Smooth muscle cell (in vitro differentiated cells): ENCODE data around the gene ECHDC3. TPM values are rescaled to one million over a fixed set of nuclear protein-coding genes. Genes with fewer than 3 reads are reported as not detected.
"Not testable (repeated sequence)": the region's sequence is repeated elsewhere in the genome, so short reads cannot be mapped to it uniquely, and the experiment has no call there.

Experiments used
- DNase-seq: peaks from one replicate; lab custom pipeline; 2025; ENCODE audit not compliant: unreplicated experiment; lab: John Stamatoyannopoulos, UW
- H2AFZ ChIP-seq: fragments of 200-600 bp; sonication (generic); 2 replicates; pipeline ENCODE4 v1.6.0; 2016; ENCODE audit warnings: antibody characterized with exemption, low read depth, mild to moderate bottlenecking
- H3F3A ChIP-seq: fragments of 200-600 bp; sonication (generic); 2 replicates; pipeline ENCODE4 v1.6.0; 2017; ENCODE audit warnings: antibody characterized with exemption, low read depth
- H3K27ac ChIP-seq: fragments of 200-600 bp; sonication (generic); 2 replicates; pipeline ENCODE4 v1.5.1; 2016; ENCODE audit warnings: low read depth, mild to moderate bottlenecking
- H3K27me3 ChIP-seq: fragments of 200-600 bp; sonication (generic); 2 replicates; pipeline ENCODE4 v1.6.1; 2016; ENCODE audit warnings: low read depth, mild to moderate bottlenecking
- H3K36me3 ChIP-seq: fragments of 200-600 bp; sonication (generic); 2 replicates; pipeline ENCODE4 v1.5.1; 2016; ENCODE audit warnings: low read depth
- H3K4me1 ChIP-seq: fragments of 200-600 bp; sonication (generic); 2 replicates; pipeline ENCODE4 v1.5.1; 2016; ENCODE audit warnings: low read depth
- H3K4me2 ChIP-seq: fragments of 200-600 bp; sonication (generic); 2 replicates; pipeline ENCODE4 v1.6.0; 2016; ENCODE audit warnings: mild to moderate bottlenecking
- H3K4me3 ChIP-seq: fragments of 200-600 bp; sonication (generic); 2 replicates; pipeline ENCODE4 v1.5.1; 2016; ENCODE audit warnings: mild to moderate bottlenecking
- H3K79me2 ChIP-seq: fragments of 200-600 bp; sonication (generic); 2 replicates; pipeline ENCODE4 v1.6.0; 2016; ENCODE audit warnings: low read depth, mild to moderate bottlenecking
- H3K9ac ChIP-seq: fragments of 200-600 bp; sonication (generic); 2 replicates; pipeline ENCODE4 v1.6.0; 2016; ENCODE audit warnings: low read depth
- H3K9me3 ChIP-seq: fragments of 200-600 bp; sonication (generic); replicated peaks from 2 replicates; pipeline ENCODE4 v1.5.1; 2016; ENCODE audit warnings: low read depth
- H4K20me1 ChIP-seq: fragments of 200-600 bp; sonication (generic); 2 replicates; pipeline ENCODE4 v1.6.0; 2016; ENCODE audit warnings: low read depth
- CTCF ChIP-seq: fragments of 200-600 bp; sonication (generic); IDR thresholded peaks from 2 replicates; pipeline ENCODE4 v1.5.1; 2017; ENCODE audit warnings: borderline replicate concordance, mild to moderate bottlenecking, antibody characterized with exemption; ENCODE audit not compliant: insufficient read depth, poor library complexity, severe bottlenecking
- WGBS: methylation state at CpG from one replicate; pipeline ENCODE4 v1.1.7; 2016; ENCODE audit warnings: low lambda C conversion rate; 5-methylcytosine and 5-hydroxymethylcytosine counted together
- polyA plus RNA-seq: library from polyadenylated mRNA; unstranded; fragments of >200 nt; fragmentation: Nextera tagmentation; extraction: Ambion mirVana; gene quantifications from 2 replicates; pipeline ENCODE4 v1.2.1, GENCODE V29; 2016
- total RNA-seq: library from RNA; depleted of rRNA; stranded (reverse); fragments of >200 nt; gene quantifications from 2 replicates; pipeline ENCODE4 v1.2.3, GENCODE V29; 2014

The ECHDC3 gene
- total and polyA plus RNA-seq, 2 experiments from 2014 or later, result 8.7 to 10.2 TPM

- Histone ChIP-seq H3K4me1 (peaks cover 5% of the 10 kb centered on the region), H3K36me3 (no peaks in the 10 kb centered on the region), H3K4me2 (no peak overlapping the region), H2AFZ (peak overlapping the region; percentile 73), H3K9ac (no peak overlapping the region), H3K79me2 (no peaks in the 10 kb centered on the region), H3K27ac (no peak overlapping the region), H3K9me3 (no peaks in the 10 kb centered on the region), H4K20me1 (no peaks in the 10 kb centered on the region), H3K27me3 (no peaks in the 10 kb centered on the region), H3K4me3 (no peak overlapping the region), H3F3A (no peaks in the 10 kb centered on the region)
- 66% methylated on average over 4 of the region's 4 CpGs for WGBS
- no peak for TF ChIP-seq CTCF
- DNase-seq, result no peak
Measured at GRCh38 chr10:11705722-11706121, 36.5 kb upstream of the ECHDC3 start.

- Histone ChIP-seq H3K9me3 (no peaks in the 10 kb centered on the region), H3F3A (no peaks in the 10 kb centered on the region), H4K20me1 (no peaks in the 10 kb centered on the region), H3K9ac (no peak overlapping the region), H3K79me2 (no peaks in the 10 kb centered on the region), H3K4me1 (peaks cover 5% of the 10 kb centered on the region), H3K27me3 (no peaks in the 10 kb centered on the region), H3K4me3 (no peak overlapping the region), H3K4me2 (no peak overlapping the region), H3K36me3 (no peaks in the 10 kb centered on the region), H3K27ac (no peak overlapping the region), H2AFZ (no peak overlapping the region)
- DNase-seq, result no peak
- 87% methylated on average over 10 of the region's 10 CpGs for WGBS
- TF ChIP-seq CTCF, result no peak
Measured at GRCh38 chr10:11706895-11707567, 35.2 kb upstream of the ECHDC3 start.

- H3K9ac ChIP-seq, result no peak overlapping the region
- H3K4me1 ChIP-seq, result peaks cover 5% of the 10 kb centered on the region
- H3K4me3 ChIP-seq, result no peak overlapping the region
- no peaks in the 10 kb centered on the region for H4K20me1 ChIP-seq
- H3F3A ChIP-seq, result peaks cover 6% of the 10 kb centered on the region
- TF ChIP-seq CTCF, result no peak
- no peak overlapping the region for H3K4me2 ChIP-seq
- H3K9me3 ChIP-seq, result no peaks in the 10 kb centered on the region
- H2AFZ ChIP-seq, result no peak overlapping the region
- H3K27me3 ChIP-seq, result no peaks in the 10 kb centered on the region
- WGBS, result 90% methylated on average over 16 of the region's 16 CpGs
- DNase-seq, result no peak
- H3K36me3 ChIP-seq, result no peaks in the 10 kb centered on the region
- H3K79me2 ChIP-seq, result no peaks in the 10 kb centered on the region
- H3K27ac ChIP-seq, result no peak overlapping the region
Measured at GRCh38 chr10:11707624-11708350, 34.4 kb upstream of the ECHDC3 start.

- not testable (repeated sequence) for H4K20me1 ChIP-seq, H3F3A ChIP-seq, H3K27me3 ChIP-seq, H3K9me3 ChIP-seq, H2AFZ ChIP-seq, DNase-seq, H3K36me3 ChIP-seq, H3K79me2 ChIP-seq, H3K9ac ChIP-seq, H3K27ac ChIP-seq, H3K4me2 ChIP-seq, H3K4me3 ChIP-seq
- 93% methylated on average over 6 of the region's 6 CpGs for WGBS
- peaks cover 10% of the 10 kb centered on the region for H3K4me1 ChIP-seq
Measured at GRCh38 chr10:11708801-11709200, 33.4 kb upstream of the ECHDC3 start.
